Esophagus muscularis mucosa (tissue), 4 donors: Measurements from ENCODE around the gene LRRC45. TPM values are rescaled to one million over a fixed set of nuclear protein-coding genes. Genes with fewer than 3 reads are reported as not detected.

Source experiments
- DNase-seq: peaks from one replicate; pipeline ENCODE4 v3.0.0-alpha.2; 2017; ENCODE audit errors: extremely low spot score
- H3K27ac ChIP-seq, 4 donors: fragments of 200-600 bp; sonication (generic); replicated peaks in 1 of 4; 1 replicate in 3 of 4; 2 replicates in 1 of 4; pipeline ENCODE4 v1.5.1; 2016 to 2019; ENCODE audit warnings: mild to moderate bottlenecking in 1 of 4
- H3K27me3 ChIP-seq, 4 donors: fragments of 200-600 bp; sonication (generic); one replicate each; pipeline versions ENCODE4 v1.5.1 to v1.6.0; 2016 to 2019
- H3K36me3 ChIP-seq, 4 donors: fragments of 200-600 bp; sonication (generic); one replicate each; pipeline ENCODE4 v1.5.1; 2016 to 2019
- H3K4me1 ChIP-seq, 4 donors: fragments of 200-600 bp; sonication (generic); one replicate each; pipeline ENCODE4 v1.5.1; 2016 to 2019
- H3K4me3 ChIP-seq, 4 donors: fragments of 200-600 bp; sonication (generic); 1 replicate in 2 of 4; 2 replicates in 2 of 4; pipeline ENCODE4 v1.5.1; 2016 to 2019; ENCODE audit warnings: mild to moderate bottlenecking in 4 of 4, moderate library complexity in 1 of 4
- H3K9me3 ChIP-seq, 4 donors: fragments of 200-600 bp; sonication (generic); 1 replicate in 3 of 4; 2 replicates in 1 of 4; pipeline ENCODE4 v1.5.1; 2016 to 2019
- CTCF ChIP-seq, 3 experiments: fragments of 200-600 bp in 2 of 3; fragments of 450-650 bp in 1 of 3; sonication (generic) in 2 of 3; IDR thresholded peaks; one replicate each; pipeline ENCODE4 v1.5.1; 2017 to 2019; ENCODE audit warnings: antibody characterized with exemption in 3 of 3, mild to moderate bottlenecking in 2 of 3, moderate library complexity in 1 of 3
- EP300 ChIP-seq: sonication (generic); formaldehyde crosslinking; IDR thresholded peaks from one replicate; pipeline ENCODE4 v1.6.1; 2017; ENCODE audit warnings: antibody characterized with exemption
- POLR2A ChIP-seq: fragments of 450-650 bp; IDR thresholded peaks from one replicate; pipeline ENCODE4 v1.6.1; 2017; ENCODE audit warnings: antibody characterized with exemption, moderate library complexity, mild to moderate bottlenecking, low read depth
- POLR2AphosphoS5 ChIP-seq, 2 donors: sonication (generic); formaldehyde crosslinking; IDR thresholded peaks; one replicate each; pipeline ENCODE4 v1.6.1; 2017; ENCODE audit warnings: antibody characterized with exemption in 2 of 2
- WGBS: methylation state at CpG from one replicate; pipeline ENCODE4 v1.1.5; 2018; 5-methylcytosine and 5-hydroxymethylcytosine counted together
- intact Hi-C: fragments of 100-400 bp; cut with DNase I; formaldehyde crosslinking; loops from one replicate; pipeline ENCODE4 v1.15.1; 2023
- total RNA-seq, 4 donors: library from RNA; depleted of rRNA; stranded (reverse); fragments of >200 nt; gene quantifications; one replicate each; pipeline versions ENCODE4 v1.1.0 to v1.2.1, GENCODE V29; 2016

LRRC45 gene
- total RNA-seq, 4 donors from 2014 or later, result 6.6 to 15.8 (median 11.5) TPM

DNA sequence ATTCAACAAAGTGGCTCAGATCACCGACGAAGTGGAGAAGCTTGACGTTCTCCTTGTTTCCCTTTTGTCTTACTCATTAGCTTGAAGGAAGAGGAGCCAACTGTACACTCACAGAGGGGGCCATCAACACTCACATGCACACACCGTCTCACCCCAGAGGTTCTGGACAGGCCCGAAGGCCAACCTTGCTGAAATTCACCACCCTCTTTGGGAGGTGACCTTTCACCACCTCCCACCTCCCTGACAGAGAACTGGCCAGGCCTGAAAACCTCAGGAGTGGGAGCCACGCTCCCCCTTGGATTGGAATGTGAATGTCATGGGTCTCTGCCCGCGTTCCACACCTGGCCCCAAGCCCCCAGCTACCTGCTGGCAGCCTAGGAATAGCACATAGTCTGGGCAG, 12.4 kb downstream of the LRRC45 start:
- Histone ChIP-seq H3K9me3 (no peaks in the 10 kb centered on the region), H3K4me3 (no peak overlapping the region), H3K27me3 (peaks cover 0 to 13% (median 6%) of the 10 kb centered on the region in 4 donors), H3K27ac (no peak overlapping the region), H3K4me1 (peaks cover 29 to 43% (median 39%) of the 10 kb centered on the region in 4 donors), H3K36me3 (peaks cover 0 to 11% (median 3%) of the 10 kb centered on the region in 4 donors)
- DNase-seq, result no peak
- 83% methylated on average over 8 of the region's 8 CpGs for WGBS
- TF ChIP-seq POLR2A (no peak), EP300 (no peak), CTCF (IDR thresholded peaks at IDR 0.05) (no peak), POLR2AphosphoS5 (IDR thresholded peaks at IDR 0.05) (no peak)
- intact Hi-C loops, result no loop called here

- Histone ChIP-seq H3K27me3 (peaks cover 0 to 13% (median 6%) of the 10 kb centered on the region in 4 donors), H3K4me1 (peaks cover 24 to 37% (median 32%) of the 10 kb centered on the region in 4 donors), H3K9me3 (no peaks in the 10 kb centered on the region), H3K36me3 (peaks cover 0 to 11% (median 3%) of the 10 kb centered on the region in 4 donors), H3K4me3 (peak overlapping the region; percentile 65 to 83 (median 66)), H3K27ac (peak overlapping the region; percentile 92 to 98 (median 96))
- intact Hi-C loops, result no loop called here
- no peak for DNase-seq
- 88% methylated on average over 19 of the region's 20 CpGs for WGBS
- no peak for TF ChIP-seq POLR2A
- TF ChIP-seq CTCF (IDR thresholded peaks at IDR 0.05), result no peak
- TF ChIP-seq EP300, result no peak
- TF ChIP-seq POLR2AphosphoS5 (IDR thresholded peaks at IDR 0.05), result no peak
Observed at GRCh38 chr17:82035956-82036633, 13.0 kb downstream of the LRRC45 start.

DNA sequence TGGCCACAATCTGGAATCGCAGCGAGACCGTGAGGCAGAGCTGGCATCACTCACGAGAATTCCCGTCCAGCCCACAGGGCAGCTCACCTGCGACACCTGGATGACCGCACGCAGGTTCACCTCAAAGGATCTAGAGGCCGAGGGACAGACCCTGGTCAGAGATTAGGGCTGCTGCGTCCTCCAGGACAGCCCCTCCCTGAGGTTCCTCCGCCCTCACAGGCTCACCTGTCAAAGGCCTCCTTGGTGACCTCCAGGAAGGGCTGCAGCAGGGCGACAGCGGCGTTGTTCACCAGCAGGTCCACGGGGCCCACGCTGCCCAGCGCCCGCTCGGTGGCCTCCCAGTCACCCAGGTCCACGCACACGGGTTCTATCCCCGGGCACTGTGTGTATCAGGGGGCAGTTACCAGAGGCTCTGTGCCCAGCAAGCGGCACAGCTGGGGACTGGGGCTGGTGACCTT, 13.6 kb downstream of the LRRC45 start:
- Histone ChIP-seq H3K4me3 (peak overlapping the region; percentile 65 to 83 (median 66)), H3K9me3 (no peaks in the 10 kb centered on the region), H3K36me3 (peaks cover 0 to 11% (median 3%) of the 10 kb centered on the region in 4 donors), H3K4me1 (peaks cover 22 to 33% (median 30%) of the 10 kb centered on the region in 4 donors), H3K27ac (peak overlapping the region; percentile 92 to 98 (median 96)), H3K27me3 (peaks cover 0 to 13% (median 6%) of the 10 kb centered on the region in 4 donors)
- intact Hi-C loops, result no loop called here
- DNase-seq, result no peak
- no peak for TF ChIP-seq CTCF (IDR thresholded peaks at IDR 0.05)
- TF ChIP-seq EP300, result no peak
- no peak for TF ChIP-seq POLR2AphosphoS5 (IDR thresholded peaks at IDR 0.05)
- TF ChIP-seq POLR2A, result no peak
- 51% methylated on average over 12 of the region's 23 CpGs for WGBS

GRCh38 chr17:82037092-82037888, 14.2 kb downstream of the LRRC45 start, which contains the start of gene DCXR:
Gene DCXR, minus strand, starts transcription at chr17:82037697. Its CDS starts 15 bp downstream, at chr17:82037682.
- H3K36me3 ChIP-seq, result peaks cover 0 to 11% (median 3%) of the 10 kb centered on the region in 4 donors
- peak within 1 kb of the TSS; percentile 92 to 98 (median 96) for H3K27ac ChIP-seq
- WGBS, result 0% methylated on average over 15 of the region's 92 CpGs
- TF ChIP-seq POLR2AphosphoS5 (IDR thresholded peaks at IDR 0.05) (peak; percentile 94 to 98), POLR2A (peak; percentile 82), CTCF (IDR thresholded peaks at IDR 0.05) (peak; percentile 60 to 84 (median 64)), EP300 (no peak)
- peak within 1 kb of the TSS; percentile 65 to 83 (median 66) for H3K4me3 ChIP-seq
- H3K27me3 ChIP-seq, result peaks cover 0 to 8% (median 2%) of the 10 kb centered on the region in 4 donors
- intact Hi-C loops, result no loop called here
- H3K9me3 ChIP-seq, result no peaks in the 10 kb centered on the region
- peaks cover 18 to 27% (median 24%) of the 10 kb centered on the region in 4 donors for H3K4me1 ChIP-seq
- peak; percentile 99 for DNase-seq
